Stomach (tissue), 9 donors: ENCODE results near the gene SYNPR. TPM values are rescaled to one million over a fixed set of nuclear protein-coding genes. Genes with fewer than 3 reads are reported as not detected.

Experiments used
- DNase-seq, 2 donors: peaks; one replicate each; pipeline versions ENCODE4 v3.0.0 to v3.0.0-alpha.2; 2013 to 2019
- H3K27ac ChIP-seq, 5 donors: fragments of 200-600 bp in 4 of 5; sonication (generic) in 4 of 5; one replicate each; pipeline ENCODE4 v1.5.1; 2013 to 2019; ENCODE audit warnings: mild to moderate bottlenecking in 1 of 5, moderate library complexity in 1 of 5
- H3K27me3 ChIP-seq, 3 donors: fragments of 200-600 bp; sonication (generic); one replicate each; pipeline ENCODE4 v1.5.1; 2017 to 2019; ENCODE audit warnings: mixed run types in 1 of 3
- H3K36me3 ChIP-seq, 4 donors: fragments of 200-600 bp; sonication (generic); 1 replicate in 3 of 4; 2 replicates in 1 of 4; pipeline ENCODE4 v1.5.1; 2016 to 2019
- H3K4me1 ChIP-seq, 4 donors: fragments of 200-600 bp; sonication (generic); one replicate each; pipeline ENCODE4 v1.5.1; 2016 to 2019
- H3K4me3 ChIP-seq, 4 donors: fragments of 200-600 bp; sonication (generic) in 3 of 4; one replicate each; pipeline ENCODE4 v1.5.1; 2016 to 2019; ENCODE audit warnings: mild to moderate bottlenecking in 1 of 4
- H3K9me3 ChIP-seq, 4 donors: fragments of 200-600 bp; sonication (generic); one replicate each; pipeline ENCODE4 v1.5.1; 2016 to 2019
- EP300 ChIP-seq: sonication (generic); formaldehyde crosslinking; IDR thresholded peaks from one replicate; pipeline ENCODE4 v1.6.1; 2017; ENCODE audit warnings: antibody characterized with exemption
- POLR2A ChIP-seq, 4 donors: fragments of 450-650 bp; IDR thresholded peaks; one replicate each; pipeline ENCODE4 v1.6.1; 2016; ENCODE audit warnings: antibody characterized with exemption in 4 of 4, control low read depth in 2 of 4, mild to moderate bottlenecking in 1 of 4, moderate library complexity in 1 of 4
- POLR2AphosphoS5 ChIP-seq, 3 donors: sonication (generic); formaldehyde crosslinking; IDR thresholded peaks; one replicate each; pipeline ENCODE4 v1.6.1; 2016; ENCODE audit warnings: antibody characterized with exemption in 3 of 3
- WGBS, 5 donors: extraction: QIAGEN DNeasy Blood & Tissue Kit in 3 of 5; methylation state at CpG; one replicate each; pipeline versions ENCODE4 v1.1.5 to v1.1.7; 2013 to 2018; 5-methylcytosine and 5-hydroxymethylcytosine counted together
- intact Hi-C: fragments of 100-400 bp; cut with DNase I; formaldehyde crosslinking; loops from one replicate; pipeline ENCODE4 v1.15.1; 2023; ENCODE audit warnings: low total_unique reads
- polyA plus RNA-seq, 3 donors: library from polyadenylated mRNA; stranded (reverse); fragments of 200-250 nt; gene quantifications; one replicate each; pipeline ENCODE4 v1.2.3, GENCODE V29; 2013
- total RNA-seq, 5 donors: library from RNA; depleted of rRNA; stranded (reverse); fragments of >200 nt; gene quantifications; one replicate each; pipeline versions ENCODE4 v1.1.0 to v1.2.3, GENCODE V29; 2014 to 2016
- TF ChIP-seq, protein P1 (sequence below), 7 experiments: fragments of 450-650 bp in 4 of 7; fragments of 200-600 bp in 3 of 7; sonication (generic) in 3 of 7; IDR thresholded peaks; one replicate each; pipeline ENCODE4 v1.5.1; 2016 to 2019; ENCODE audit warnings: antibody characterized with exemption in 7 of 7, control low read depth in 2 of 7, mild to moderate bottlenecking in 1 of 7
- donor health status: healthy with polysubstance abuse.
- donor health status: Bipolar disorder and iron deficiency.
- donor health status: healthy.

SYNPR gene
- total and polyA plus RNA-seq, 8 donors: 0.13 to 1.7 (median 0.31) TPM; not detected in 3

DNA sequence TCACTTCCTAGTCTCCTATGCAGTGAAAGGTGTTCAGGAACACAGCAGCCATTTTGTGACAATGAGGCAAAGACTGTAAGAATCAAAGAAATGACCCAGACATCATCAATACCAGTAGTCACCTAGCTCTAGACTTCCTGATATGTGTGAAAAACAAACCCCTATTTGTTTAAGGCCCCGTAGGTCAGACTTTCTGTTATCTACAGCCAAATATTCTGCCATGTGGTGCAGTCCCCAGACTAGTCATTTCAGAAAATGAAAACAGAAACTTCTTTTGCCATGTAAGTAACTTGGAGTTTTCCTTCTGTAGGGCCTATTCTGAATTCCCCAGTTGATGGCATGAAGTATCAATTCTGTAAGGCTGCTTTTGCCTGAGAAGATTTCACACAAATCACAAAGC, 192.6 kb downstream of the SYNPR start:
- intact Hi-C loops: no loop called here
- no peak overlapping the region for H3K27ac ChIP-seq
- TF ChIP-seq, protein P1, sequence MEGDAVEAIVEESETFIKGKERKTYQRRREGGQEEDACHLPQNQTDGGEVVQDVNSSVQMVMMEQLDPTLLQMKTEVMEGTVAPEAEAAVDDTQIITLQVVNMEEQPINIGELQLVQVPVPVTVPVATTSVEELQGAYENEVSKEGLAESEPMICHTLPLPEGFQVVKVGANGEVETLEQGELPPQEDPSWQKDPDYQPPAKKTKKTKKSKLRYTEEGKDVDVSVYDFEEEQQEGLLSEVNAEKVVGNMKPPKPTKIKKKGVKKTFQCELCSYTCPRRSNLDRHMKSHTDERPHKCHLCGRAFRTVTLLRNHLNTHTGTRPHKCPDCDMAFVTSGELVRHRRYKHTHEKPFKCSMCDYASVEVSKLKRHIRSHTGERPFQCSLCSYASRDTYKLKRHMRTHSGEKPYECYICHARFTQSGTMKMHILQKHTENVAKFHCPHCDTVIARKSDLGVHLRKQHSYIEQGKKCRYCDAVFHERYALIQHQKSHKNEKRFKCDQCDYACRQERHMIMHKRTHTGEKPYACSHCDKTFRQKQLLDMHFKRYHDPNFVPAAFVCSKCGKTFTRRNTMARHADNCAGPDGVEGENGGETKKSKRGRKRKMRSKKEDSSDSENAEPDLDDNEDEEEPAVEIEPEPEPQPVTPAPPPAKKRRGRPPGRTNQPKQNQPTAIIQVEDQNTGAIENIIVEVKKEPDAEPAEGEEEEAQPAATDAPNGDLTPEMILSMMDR (IDR thresholded peaks at IDR 0.05): no peak
- TF ChIP-seq EP300 (no peak), POLR2AphosphoS5 (IDR thresholded peaks at IDR 0.05) (no peak), POLR2A (IDR thresholded peaks at IDR 0.05) (no peak)
- WGBS, 5 donors: 26 to 67% (median 33%) methylated on average over 1 of the region's 1 CpG
- no peaks in the 10 kb centered on the region for H3K9me3 ChIP-seq
- no peaks in the 10 kb centered on the region for H3K36me3 ChIP-seq
- DNase-seq: no peak
- no peaks in the 10 kb centered on the region for H3K4me1 ChIP-seq
- H3K27me3 ChIP-seq: no peaks in the 10 kb centered on the region
- H3K4me3 ChIP-seq: no peak overlapping the region

- H3K27ac ChIP-seq: no peak overlapping the region
- no peaks in the 10 kb centered on the region for H3K36me3 ChIP-seq
- no peaks in the 10 kb centered on the region for H3K27me3 ChIP-seq
- H3K9me3 ChIP-seq: no peaks in the 10 kb centered on the region
- H3K4me3 ChIP-seq: no peak overlapping the region
- DNase-seq: no peak
- H3K4me1 ChIP-seq: no peaks in the 10 kb centered on the region
- TF ChIP-seq EP300 (no peak), POLR2A (IDR thresholded peaks at IDR 0.05) (no peak), POLR2AphosphoS5 (IDR thresholded peaks at IDR 0.05) (no peak)
- TF ChIP-seq, protein P1 (IDR thresholded peaks at IDR 0.05): no peak
- 85 to 95% (median 92%) methylated on average over 5 of the region's 5 CpGs for WGBS, 5 donors
- intact Hi-C loops: no loop called here
Observed at GRCh38 chr3:63471781-63472180, 193.7 kb downstream of the SYNPR start.

GRCh38 chr3:63473641-63474166, 195.6 kb downstream of the SYNPR start:
- H3K4me3 ChIP-seq: no peak overlapping the region
- DNase-seq: no peak
- H3K36me3 ChIP-seq: no peaks in the 10 kb centered on the region
- no peaks in the 10 kb centered on the region for H3K4me1 ChIP-seq
- H3K27ac ChIP-seq: no peak overlapping the region
- H3K9me3 ChIP-seq: no peaks in the 10 kb centered on the region
- TF ChIP-seq EP300 (no peak), POLR2A (IDR thresholded peaks at IDR 0.05) (no peak), POLR2AphosphoS5 (IDR thresholded peaks at IDR 0.05) (no peak)
- TF ChIP-seq, protein P1 (IDR thresholded peaks at IDR 0.05): no peak
- H3K27me3 ChIP-seq: no peaks in the 10 kb centered on the region
- WGBS, 5 donors: 67 to 73% (median 69%) methylated on average over 6 of the region's 6 CpGs
- intact Hi-C loops: no loop called here

- Histone ChIP-seq H3K4me3 (no peak overlapping the region), H3K27ac (no peak overlapping the region), H3K27me3 (no peaks in the 10 kb centered on the region), H3K9me3 (no peaks in the 10 kb centered on the region), H3K36me3 (no peaks in the 10 kb centered on the region), H3K4me1 (no peaks in the 10 kb centered on the region)
- WGBS, 5 donors: 83 to 88% (median 87%) methylated on average over 3 of the region's 3 CpGs
- DNase-seq: no peak
- intact Hi-C loops: no loop called here
- TF ChIP-seq POLR2AphosphoS5 (IDR thresholded peaks at IDR 0.05): no peak
- TF ChIP-seq, protein P1 (IDR thresholded peaks at IDR 0.05): no peak
- TF ChIP-seq POLR2A (IDR thresholded peaks at IDR 0.05): no peak
- no peak for TF ChIP-seq EP300
Observed at GRCh38 chr3:63474828-63475518, 196.9 kb downstream of the SYNPR start.
